Measurements from ENCODE around the gene DMRTA1. TPM values are rescaled to one million over a fixed set of nuclear protein-coding genes. Genes with fewer than 3 reads are reported as not detected.
A peak's percentile ranks its signal among the peaks of the same experiment; 100 is the strongest.
"Not testable (repeated sequence)": the region's sequence is repeated elsewhere in the genome, so short reads cannot be mapped to it uniquely, and the experiment has no call there.

The DMRTA1 gene
- total RNA-seq, result 0.53 TPM

- DNase-seq (ENCODE audit: low spot score) (peak; percentile 88), ATAC-seq (peak; percentile 99)
- intact Hi-C loops (cut with DNase I), result no loop called here
These were observed at the start of gene DMRTA1 for GRCh38 chr9:22446589-22446949. Gene DMRTA1 (plus strand): TSS chr9:22446824. CDS start chr9:22447066, 242 bp downstream.

- ATAC-seq (peak; percentile 50), DNase-seq (ENCODE audit: low spot score) (no peak)
These were observed 45.0 kb upstream of the DMRTA1 start for GRCh38 chr9:22401671-22402070.

GRCh38 chr9:22405869-22406659 is 40.6 kb upstream of the DMRTA1 start:
- DNase-seq (ENCODE audit: low spot score) (no peak), ATAC-seq (no peak)
- intact Hi-C loops (cut with DNase I), result no loop called here

More at GRCh38 chr9:22401671-22402070, 45.0 kb upstream of the DMRTA1 start:
- intact Hi-C loops (cut with DNase I), result no loop called here

GRCh38 chr9:22413884-22414283 is 32.7 kb upstream of the DMRTA1 start:
- ATAC-seq (no peak), DNase-seq (ENCODE audit: low spot score) (no peak)
- intact Hi-C loops (cut with DNase I), result no loop called here

GRCh38 chr9:22415941-22416691 is 30.5 kb upstream of the DMRTA1 start:
- intact Hi-C loops (cut with DNase I), result no loop called here
- DNase-seq (ENCODE audit: low spot score) (no peak), ATAC-seq (no peak)

GRCh38 chr9:22416692-22417060 is 29.9 kb upstream of the DMRTA1 start:
- no peak for DNase-seq (ENCODE audit: low spot score)
- intact Hi-C loops (cut with DNase I), result no loop called here
- ATAC-seq, result no peak

GRCh38 chr9:22423566-22423965 is 23.1 kb upstream of the DMRTA1 start:
- intact Hi-C loops (cut with DNase I), result no loop called here
- DNase-seq (ENCODE audit: low spot score), result no peak
- ATAC-seq, result no peak

GRCh38 chr9:22424616-22425015 is 22.0 kb upstream of the DMRTA1 start:
- ATAC-seq, result no peak
- DNase-seq (ENCODE audit: low spot score), result no peak
- intact Hi-C loops (cut with DNase I), result no loop called here

GRCh38 chr9:22425551-22425950 is 21.1 kb upstream of the DMRTA1 start:
- intact Hi-C loops (cut with DNase I), result no loop called here
- ATAC-seq (no peak), DNase-seq (ENCODE audit: low spot score) (no peak)

- no peak for DNase-seq (ENCODE audit: low spot score)
- intact Hi-C loops (cut with DNase I), result loop anchor here (1.0 kb wide), 1 partner anchor 35 kb away; no protein-coding TSS in a partner anchor
These were observed 19.3 kb upstream of the DMRTA1 start for GRCh38 chr9:22427226-22427880.

GRCh38 chr9:22433691-22434090 is 12.9 kb upstream of the DMRTA1 start:
- DNase-seq (ENCODE audit: low spot score) (no peak), ATAC-seq (no peak)
- intact Hi-C loops (cut with DNase I), result no loop called here

More at GRCh38 chr9:22427226-22427880, 19.3 kb upstream of the DMRTA1 start:
- no peak for ATAC-seq

GRCh38 chr9:22435252-22435651 is 11.4 kb upstream of the DMRTA1 start:
- intact Hi-C loops (cut with DNase I); ATAC-seq; DNase-seq (ENCODE audit: low spot score): not testable (repeated sequence)

- ATAC-seq; DNase-seq (ENCODE audit: low spot score); intact Hi-C loops (cut with DNase I): not testable (repeated sequence)
These were observed 9.1 kb upstream of the DMRTA1 start for GRCh38 chr9:22437461-22438067.

GRCh38 chr9:22440841-22441240 is 5.8 kb upstream of the DMRTA1 start:
- ATAC-seq, result no peak
- intact Hi-C loops (cut with DNase I), result no loop called here
- DNase-seq (ENCODE audit: low spot score), result no peak

- peak; percentile 84 for ATAC-seq
- peak; percentile 63 for DNase-seq (ENCODE audit: low spot score)
- intact Hi-C loops (cut with DNase I), result no loop called here
These were observed 460 bp downstream of the DMRTA1 start for GRCh38 chr9:22446950-22447617.

- ATAC-seq (no peak), DNase-seq (ENCODE audit: low spot score) (no peak)
- intact Hi-C loops (cut with DNase I), result no loop called here
These were observed 1.1 kb downstream of the DMRTA1 start for GRCh38 chr9:22447618-22448305.

GRCh38 chr9:22449719-22450118 is 3.1 kb downstream of the DMRTA1 start:
- ATAC-seq, result no peak
- intact Hi-C loops (cut with DNase I), result no loop called here
- no peak for DNase-seq (ENCODE audit: low spot score)

GRCh38 chr9:22452415-22453010 is 5.9 kb downstream of the DMRTA1 start:
- intact Hi-C loops (cut with DNase I), result no loop called here
- DNase-seq (ENCODE audit: low spot score) (peak; percentile 64), ATAC-seq (no peak)

Measured in sciatic nerve (tissue), 2 donors.